H9 (cell line): ENCODE data around the gene TBL1Y. TPM values are rescaled to one million over a fixed set of nuclear protein-coding genes. Genes with fewer than 3 reads are reported as not detected.

ENCODE experiments used
- DNase-seq: peaks from one replicate; pipeline ENCODE4 v3.0.0-alpha.2; 2017
- H2AFZ ChIP-seq: one replicate; pipeline ENCODE4 v1.6.1; 2013; ENCODE audit warnings: mild to moderate bottlenecking, low read length, control low read depth, moderate library complexity
- H2AK5ac ChIP-seq: 2 replicates; pipeline ENCODE4 v1.6.1; 2013; ENCODE audit warnings: low read length, control low read depth, mixed read lengths; ENCODE audit not compliant: insufficient read length
- H2BK120ac ChIP-seq: one replicate; pipeline ENCODE4 v1.6.1; 2013; ENCODE audit warnings: low read depth, mild to moderate bottlenecking, low read length, control low read depth, inconsistent platforms; ENCODE audit not compliant: poor library complexity, severe bottlenecking
- H2BK12ac ChIP-seq: 2 replicates; pipeline ENCODE4 v1.6.1; 2013; ENCODE audit warnings: low read length, control low read depth, mixed read lengths, low read depth; ENCODE audit not compliant: insufficient read length
- H2BK15ac ChIP-seq: 2 replicates; pipeline ENCODE4 v1.6.1; 2013; ENCODE audit warnings: low read depth, low read length, control low read depth
- H2BK20ac ChIP-seq: one replicate; pipeline ENCODE4 v1.6.1; 2013; ENCODE audit warnings: low read depth, mild to moderate bottlenecking, low read length, control low read depth, inconsistent platforms; ENCODE audit not compliant: poor library complexity, severe bottlenecking
- H2BK5ac ChIP-seq: 2 replicates; pipeline ENCODE4 v1.6.1; 2013; ENCODE audit warnings: low read length, control low read depth, mixed read lengths; ENCODE audit not compliant: insufficient read length
- H3K14ac ChIP-seq: 2 replicates; pipeline ENCODE4 v1.6.1; 2013; ENCODE audit warnings: low read length, control low read depth; ENCODE audit not compliant: insufficient read depth
- H3K18ac ChIP-seq: 2 replicates; pipeline ENCODE4 v1.6.1; 2013; ENCODE audit warnings: low read depth, mild to moderate bottlenecking, mixed read lengths, low read length, control low read depth; ENCODE audit not compliant: insufficient read length
- H3K23ac ChIP-seq: 2 replicates; pipeline ENCODE4 v1.6.1; 2013; ENCODE audit warnings: low read length, control low read depth, mixed read lengths, low read depth; ENCODE audit not compliant: insufficient read length
- H3K23me2 ChIP-seq: 2 replicates; pipeline ENCODE4 v1.6.1; 2013; ENCODE audit warnings: low read depth, mild to moderate bottlenecking, mixed read lengths, low read length, control low read depth; ENCODE audit not compliant: insufficient read length, poor library complexity, severe bottlenecking
- H3K27ac ChIP-seq: 2 replicates; pipeline ENCODE4 v1.5.1; 2013; ENCODE audit warnings: low read length, control low read depth, mixed read lengths, low read depth; ENCODE audit not compliant: insufficient read length
- H3K27me3 ChIP-seq: 2 replicates; pipeline ENCODE4 v1.6.1; 2013; ENCODE audit warnings: low read length, control low read depth, inconsistent platforms; ENCODE audit not compliant: insufficient read depth
- H3K4ac ChIP-seq: 2 replicates; pipeline ENCODE4 v1.6.1; 2013; ENCODE audit warnings: low read depth, mild to moderate bottlenecking, control low read depth, inconsistent platforms, low read length, moderate library complexity
- H3K4me1 ChIP-seq: 2 replicates; pipeline ENCODE4 v1.6.1; 2013; ENCODE audit warnings: low read length, control low read depth, inconsistent platforms; ENCODE audit not compliant: insufficient read depth
- H3K4me2 ChIP-seq: 2 replicates; pipeline ENCODE4 v1.6.1; 2013; ENCODE audit warnings: low read length, control low read depth, mixed read lengths; ENCODE audit not compliant: insufficient read length, insufficient read depth
- H3K56ac ChIP-seq: 2 replicates; pipeline ENCODE4 v1.6.1; 2013; ENCODE audit warnings: low read depth, mild to moderate bottlenecking, mixed read lengths, low read length, control low read depth; ENCODE audit not compliant: insufficient read length
- H3K79me1 ChIP-seq: 2 replicates; pipeline ENCODE4 v1.6.1; 2013; ENCODE audit warnings: low read depth, mild to moderate bottlenecking, moderate library complexity, low read length, control low read depth, inconsistent platforms; ENCODE audit not compliant: insufficient read depth, poor library complexity, severe bottlenecking
- H3K79me2 ChIP-seq: 2 replicates; pipeline ENCODE4 v1.6.1; 2013; ENCODE audit warnings: low read length, control low read depth, inconsistent platforms; ENCODE audit not compliant: insufficient read depth
- H3K9ac ChIP-seq: 2 replicates; pipeline ENCODE4 v1.6.1; 2013; ENCODE audit warnings: low read length, control low read depth, mixed read lengths; ENCODE audit not compliant: insufficient read length; ENCODE audit errors: extremely low read depth
- H3K9me3 ChIP-seq: one replicate; pipeline ENCODE4 v1.6.1; 2013; ENCODE audit warnings: low read depth, low read length, inconsistent platforms; ENCODE audit not compliant: control insufficient read depth
- H3T11ph ChIP-seq: one replicate; pipeline ENCODE4 v1.6.1; 2013; ENCODE audit warnings: mild to moderate bottlenecking, low read length, control low read depth, inconsistent platforms
- H4K20me1 ChIP-seq: one replicate; pipeline ENCODE4 v1.6.1; 2013; ENCODE audit not compliant: control insufficient read depth, insufficient read length, insufficient read depth
- H4K5ac ChIP-seq: 2 replicates; pipeline ENCODE4 v1.6.1; 2013; ENCODE audit warnings: low read depth, mild to moderate bottlenecking, mixed read lengths, low read length, control low read depth; ENCODE audit not compliant: insufficient read length
- H4K8ac ChIP-seq: replicated peaks from 2 replicates; pipeline ENCODE4 v1.6.1; 2013; ENCODE audit warnings: low read length, control low read depth, mixed read lengths, low read depth; ENCODE audit not compliant: insufficient read length
- H4K91ac ChIP-seq: 2 replicates; pipeline ENCODE4 v1.6.1; 2013; ENCODE audit warnings: low read depth, mild to moderate bottlenecking, moderate library complexity, mixed read lengths, low read length, control low read depth; ENCODE audit not compliant: insufficient read length
- H3K27ac Mint-ChIP-seq, 3 experiments: 2 replicates in 2 of 3; 3 replicates in 1 of 3; pipeline ENCODE4 v1.8.0; 2020 to 2021; ENCODE audit warnings: mixed read lengths in 3 of 3, mild to moderate bottlenecking in 1 of 3, moderate library complexity in 1 of 3
- H3K27me3 Mint-ChIP-seq: 2 replicates; pipeline ENCODE4 v1.8.0; 2021; ENCODE audit warnings: low read depth, mild to moderate bottlenecking, moderate library complexity, mixed read lengths
- H3K36me3 Mint-ChIP-seq, 3 experiments: 2 replicates in 2 of 3; 3 replicates in 1 of 3; pipeline ENCODE4 v1.8.0; 2020 to 2021; ENCODE audit warnings: low read depth in 3 of 3, mixed read lengths in 3 of 3; ENCODE audit not compliant: insufficient read depth in 1 of 3
- H3K4me1 Mint-ChIP-seq, 2 experiments: 2 replicates each; pipeline ENCODE4 v1.8.0; 2020; ENCODE audit warnings: mixed read lengths in 2 of 2
- H3K4me3 Mint-ChIP-seq, 2 experiments: 2 replicates in 1 of 2; 3 replicates in 1 of 2; pipeline ENCODE4 v1.8.0; 2020 to 2021; ENCODE audit warnings: mild to moderate bottlenecking in 2 of 2, mixed read lengths in 2 of 2, moderate library complexity in 1 of 2
- H3K9me3 Mint-ChIP-seq, 2 experiments: 2 replicates in 1 of 2; 3 replicates in 1 of 2; pipeline ENCODE4 v1.8.0; 2020; ENCODE audit warnings: mild to moderate bottlenecking in 2 of 2, mixed read lengths in 2 of 2, moderate library complexity in 1 of 2
- WGBS: extraction: QIAGEN DNeasy Blood & Tissue Kit; methylation state at CpG from one replicate; pipeline ENCODE4 v1.1.7; 2013; ENCODE audit warnings: missing lambda C conversion rate, low lambda C conversion rate, mixed read lengths; ENCODE audit not compliant: insufficient read length; ENCODE audit errors: extremely low coverage; 5-methylcytosine and 5-hydroxymethylcytosine counted together
- total RNA-seq: library from RNA; stranded (reverse); gene quantifications from 2 replicates; pipeline ENCODE4 v1.2.1, GENCODE V29; 2021
- TF ChIP-seq, protein P1 (sequence below): fragments of 200-600 bp; sonication (generic); conservative IDR thresholded peaks from 3 replicates; pipeline ENCODE4 v1.8.0; 2021; ENCODE audit warnings: antibody characterized with exemption, mild to moderate bottlenecking

The TBL1Y gene
- total RNA-seq, 1 experiment from 2014 or later, result not detected

DNA sequence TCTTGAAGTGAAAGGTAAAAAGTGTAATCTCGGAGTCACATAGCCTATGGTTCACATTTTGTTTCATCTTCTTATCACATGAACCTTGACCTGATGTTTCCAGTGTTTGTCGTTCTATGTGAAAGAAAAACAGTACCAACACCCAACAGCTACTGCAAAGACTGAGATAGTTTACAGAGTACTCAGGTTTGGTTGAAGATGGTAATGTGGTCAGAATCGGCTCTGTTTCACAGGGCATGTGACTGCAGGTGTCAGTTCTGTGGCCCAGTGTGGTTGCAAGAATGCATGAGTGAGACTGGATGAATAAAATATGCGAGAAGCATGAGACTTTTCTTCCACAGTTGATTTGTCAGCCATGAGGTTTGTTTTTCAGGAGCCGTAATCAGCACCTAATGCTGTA, 130.2 kb downstream of the TBL1Y start:
- no peak overlapping the region for H3K4ac ChIP-seq
- H3K23ac ChIP-seq, result no peak overlapping the region
- H4K5ac ChIP-seq, result no peak overlapping the region
- H2BK12ac ChIP-seq, result no peak overlapping the region
- H3K79me1 ChIP-seq, result no peaks in the 10 kb centered on the region
- H3T11ph ChIP-seq, result no peak overlapping the region
- H2AFZ ChIP-seq, result no peak overlapping the region
- H2BK20ac ChIP-seq, result no peak overlapping the region
- no peak overlapping the region for H3K56ac ChIP-seq
- H2BK15ac ChIP-seq, result no peak overlapping the region
- H3K4me2 ChIP-seq, result no peak overlapping the region
- no CpG with 5 or more reads among the region's 5 CpGs for WGBS
- no peak overlapping the region for H3K18ac ChIP-seq
- TF ChIP-seq, protein P1, sequence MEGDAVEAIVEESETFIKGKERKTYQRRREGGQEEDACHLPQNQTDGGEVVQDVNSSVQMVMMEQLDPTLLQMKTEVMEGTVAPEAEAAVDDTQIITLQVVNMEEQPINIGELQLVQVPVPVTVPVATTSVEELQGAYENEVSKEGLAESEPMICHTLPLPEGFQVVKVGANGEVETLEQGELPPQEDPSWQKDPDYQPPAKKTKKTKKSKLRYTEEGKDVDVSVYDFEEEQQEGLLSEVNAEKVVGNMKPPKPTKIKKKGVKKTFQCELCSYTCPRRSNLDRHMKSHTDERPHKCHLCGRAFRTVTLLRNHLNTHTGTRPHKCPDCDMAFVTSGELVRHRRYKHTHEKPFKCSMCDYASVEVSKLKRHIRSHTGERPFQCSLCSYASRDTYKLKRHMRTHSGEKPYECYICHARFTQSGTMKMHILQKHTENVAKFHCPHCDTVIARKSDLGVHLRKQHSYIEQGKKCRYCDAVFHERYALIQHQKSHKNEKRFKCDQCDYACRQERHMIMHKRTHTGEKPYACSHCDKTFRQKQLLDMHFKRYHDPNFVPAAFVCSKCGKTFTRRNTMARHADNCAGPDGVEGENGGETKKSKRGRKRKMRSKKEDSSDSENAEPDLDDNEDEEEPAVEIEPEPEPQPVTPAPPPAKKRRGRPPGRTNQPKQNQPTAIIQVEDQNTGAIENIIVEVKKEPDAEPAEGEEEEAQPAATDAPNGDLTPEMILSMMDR, result no peak
- H3K27me3 Mint-ChIP-seq, result no peaks in the 10 kb centered on the region
- no peaks in the 10 kb centered on the region for H3K9me3 ChIP-seq
- H2BK120ac ChIP-seq, result no peak overlapping the region
- H3K4me3 Mint-ChIP-seq, result no peak overlapping the region
- no peak overlapping the region for H3K14ac ChIP-seq
- H3K36me3 Mint-ChIP-seq, result no peaks in the 10 kb centered on the region
- H3K9ac ChIP-seq, result no peak overlapping the region
- no peak for DNase-seq
- H3K9me3 Mint-ChIP-seq, result no peaks in the 10 kb centered on the region
- no peaks in the 10 kb centered on the region for H3K4me1 Mint-ChIP-seq
- H2AK5ac ChIP-seq, result no peak overlapping the region
- H3K27ac ChIP-seq, result no peak overlapping the region
- no peak overlapping the region for H3K27ac Mint-ChIP-seq
- no peaks in the 10 kb centered on the region for H3K79me2 ChIP-seq
- no peak overlapping the region for H2BK5ac ChIP-seq
- H4K91ac ChIP-seq, result no peak overlapping the region
- no peaks in the 10 kb centered on the region for H3K23me2 ChIP-seq
- H4K20me1 ChIP-seq, result no peaks in the 10 kb centered on the region
- H3K27me3 ChIP-seq, result no peaks in the 10 kb centered on the region
- H3K4me1 ChIP-seq, result no peaks in the 10 kb centered on the region
- H4K8ac ChIP-seq, result no peak overlapping the region
